Common myeloid progenitor, CD34-positive (primary cell): ENCODE measurements around the gene RBMS2.
"Not testable (repeated sequence)": the region's sequence is repeated elsewhere in the genome, so short reads cannot be mapped to it uniquely, and the experiment has no call there.

Experiments
- CTCF ChIA-PET: fragments of 350-600 bp; sonication (Branson Sonifier 250); formaldehyde crosslinking; loops from one replicate; lab custom pipeline; 2021; ENCODE audit warnings: antibody characterized with exemption; lab: Charles Lee
- POLR2A ChIA-PET: fragments of 350-600 bp; sonication (Branson Sonifier 250); formaldehyde crosslinking; loops from one replicate; lab custom pipeline; 2021; ENCODE audit warnings: antibody characterized with exemption; lab: Charles Lee
- DNase-seq, 3 donors: peaks; one replicate each; pipeline versions ENCODE4 v3.0.0 to v3.0.0-alpha.2; 2013
- H3K27ac ChIP-seq, 2 experiments: 1 replicate in 1 of 2; 2 replicates in 1 of 2; pipeline ENCODE4 v1.7.0; 2013; ENCODE audit warnings: inconsistent platforms in 2 of 2, low read length in 2 of 2, mild to moderate bottlenecking in 2 of 2, low read depth in 1 of 2, moderate library complexity in 1 of 2; ENCODE audit not compliant: severe bottlenecking in 2 of 2, insufficient read depth in 1 of 2, poor library complexity in 1 of 2
- H3K27me3 ChIP-seq, 5 experiments: replicated peaks in 2 of 5; 1 replicate in 3 of 5; 2 replicates in 2 of 5; pipeline versions ENCODE4 v1.6.1 to v1.7.0; 2013; ENCODE audit warnings: low read length in 4 of 5, mild to moderate bottlenecking in 2 of 5, moderate library complexity in 2 of 5, inconsistent platforms in 1 of 5; ENCODE audit not compliant: insufficient read depth in 5 of 5, control insufficient read depth in 4 of 5
- H3K36me3 ChIP-seq, 4 experiments: 1 replicate in 2 of 4; 2 replicates in 2 of 4; pipeline versions ENCODE4 v1.6.1 to v1.7.0; 2013; ENCODE audit warnings: low read length in 3 of 4, control low read depth in 1 of 4, mild to moderate bottlenecking in 1 of 4; ENCODE audit not compliant: control insufficient read depth in 4 of 4, insufficient read depth in 4 of 4
- H3K4me1 ChIP-seq, 4 experiments: 1 replicate in 3 of 4; 2 replicates in 1 of 4; pipeline versions ENCODE4 v1.6.1 to v1.7.1; 2013; ENCODE audit warnings: low read length in 3 of 4, mild to moderate bottlenecking in 3 of 4, control low read depth in 1 of 4, inconsistent platforms in 1 of 4, moderate library complexity in 1 of 4; ENCODE audit not compliant: control insufficient read depth in 4 of 4, insufficient read depth in 4 of 4; ENCODE audit errors: control extremely low read depth in 1 of 4
- H3K4me3 ChIP-seq, 7 experiments: 1 replicate in 4 of 7; 2 replicates in 3 of 7; pipeline versions ENCODE4 v1.5.1 to v1.7.0; 2013; ENCODE audit warnings: mild to moderate bottlenecking in 7 of 7, low read length in 6 of 7, moderate library complexity in 6 of 7, inconsistent platforms in 2 of 7, low read depth in 2 of 7, control low read depth in 1 of 7; ENCODE audit not compliant: insufficient read depth in 4 of 7, control insufficient read depth in 1 of 7; ENCODE audit errors: extremely low read depth in 1 of 7
- H3K9me3 ChIP-seq, 5 experiments: 1 replicate in 4 of 5; 2 replicates in 1 of 5; pipeline versions ENCODE4 v1.6.1 to v1.7.1; 2013; ENCODE audit warnings: low read length in 4 of 5, mild to moderate bottlenecking in 2 of 5, inconsistent platforms in 1 of 5, low read depth in 1 of 5, moderate library complexity in 1 of 5; ENCODE audit not compliant: control insufficient read depth in 4 of 5, insufficient read depth in 2 of 5; ENCODE audit errors: control extremely low read depth in 1 of 5
- WGBS: methylation state at CpG from one replicate; pipeline ENCODE4 v1.1.5; 2013; ENCODE audit not compliant: insufficient coverage; 5-methylcytosine and 5-hydroxymethylcytosine counted together

RBMS2 gene

DNA sequence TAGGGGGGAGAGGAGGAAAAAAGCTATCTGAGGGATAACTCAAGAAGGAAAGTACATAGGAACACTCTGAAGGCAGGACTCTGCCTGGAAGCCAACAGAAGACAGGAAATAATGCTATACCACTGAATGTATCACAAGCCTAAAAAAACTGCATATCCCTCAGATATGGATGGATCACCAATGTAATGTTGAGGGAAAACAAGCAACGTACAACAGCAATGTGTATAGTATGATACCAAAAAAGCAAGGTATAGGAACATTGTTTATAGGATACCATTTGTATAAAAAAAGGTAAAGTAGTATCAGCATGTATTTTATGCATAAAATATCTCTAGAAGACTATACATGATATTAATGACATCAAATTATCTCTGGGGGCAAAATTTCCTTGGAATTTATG lies 37.1 kb upstream of the RBMS2 start:
- Histone ChIP-seq H3K4me1 (peaks cover 0 to 26% (median 18%) of the 10 kb centered on the region in 4 experiments), H3K36me3 (no peaks in the 10 kb centered on the region), H3K9me3 (peaks cover 0 to 3% (median 0%) of the 10 kb centered on the region in 5 experiments), H3K4me3 (no peak overlapping the region), H3K27ac (no peak overlapping the region), H3K27me3 (peaks cover 3 to 27% (median 11%) of the 10 kb centered on the region in 5 experiments)
- no peak for DNase-seq
- ChIA-PET CTCF (interaction anchor here (1.4 to 2.0 kb wide), 2 partner anchors 11 to 181 kb away, joined by 4 to 5 read pairs; no protein-coding TSS in a partner anchor), POLR2A (interaction anchor here (0.6 kb wide), 1 partner anchor 151 kb away, joined by 4 read pairs; no protein-coding TSS in a partner anchor)
- WGBS = no CpG with 5 or more reads among the region's 1 CpG

DNA sequence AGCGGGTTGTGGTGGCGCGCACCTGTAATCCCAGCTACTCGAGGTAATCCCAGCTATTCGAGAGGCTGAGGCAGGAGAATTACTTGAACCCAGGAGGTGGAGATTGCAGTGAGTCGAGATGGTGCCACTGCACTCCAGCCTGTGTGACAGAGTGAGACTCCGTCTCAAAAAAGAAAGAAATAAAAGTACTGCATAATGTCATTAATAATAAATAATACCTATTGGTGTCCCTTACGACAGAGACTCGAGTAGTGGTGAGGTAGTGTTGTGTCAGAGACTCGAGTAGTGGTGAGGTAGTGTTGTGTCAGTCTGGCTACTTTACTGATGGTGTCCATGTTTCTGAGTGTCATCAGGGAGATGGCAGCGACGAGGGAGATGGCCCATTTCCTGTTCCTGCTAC lies 34.9 kb upstream of the RBMS2 start:
- H3K27me3 ChIP-seq = peaks cover 9 to 43% (median 16%) of the 10 kb centered on the region in 5 experiments
- 84% methylated on average over 6 of the region's 12 CpGs for WGBS
- peaks cover 0 to 16% (median 15%) of the 10 kb centered on the region in 4 experiments for H3K4me1 ChIP-seq
- peaks cover 0 to 3% (median 0%) of the 10 kb centered on the region in 5 experiments for H3K9me3 ChIP-seq
- H3K4me3 ChIP-seq = no peak overlapping the region
- ChIA-PET POLR2A (no interaction called here), CTCF (no interaction called here)
- no peaks in the 10 kb centered on the region for H3K36me3 ChIP-seq
- DNase-seq = no peak
- H3K27ac ChIP-seq = no peak overlapping the region

DNA sequence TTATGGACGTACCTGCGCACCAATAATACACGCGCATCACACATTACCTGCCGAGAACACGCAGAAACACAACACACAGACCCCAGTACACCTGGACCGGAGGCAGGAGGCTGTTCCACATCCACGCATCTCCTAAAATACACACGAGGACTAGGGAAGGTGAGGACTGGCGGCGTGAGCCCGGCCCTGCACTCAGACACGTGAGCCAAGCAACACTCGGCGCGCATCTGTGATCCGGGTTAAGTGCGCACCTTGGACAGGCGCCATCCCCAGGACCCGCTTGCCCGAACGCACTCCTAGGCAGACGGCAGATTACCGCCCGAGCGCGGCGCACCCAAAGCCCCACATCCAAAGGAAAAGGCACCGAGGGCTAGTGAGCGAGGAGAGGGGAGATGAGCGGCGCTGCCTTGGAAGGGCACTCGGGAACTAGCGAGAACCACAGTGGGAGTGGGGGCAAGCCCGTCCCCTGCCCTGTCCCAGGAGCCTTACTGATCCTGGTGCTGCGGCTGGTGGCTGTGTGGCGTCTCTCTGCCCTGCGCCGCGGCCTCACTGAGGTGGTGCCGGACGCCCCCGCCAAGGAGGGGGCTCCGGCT lies 34.1 kb upstream of the RBMS2 start:
- H3K27me3 ChIP-seq = peaks cover 9 to 43% (median 16%) of the 10 kb centered on the region in 5 experiments
- H3K4me1 ChIP-seq = peaks cover 0 to 16% (median 15%) of the 10 kb centered on the region in 4 experiments
- no peaks in the 10 kb centered on the region for H3K36me3 ChIP-seq
- DNase-seq = peak in 2 of 3 donors; percentile 57 to 65
- ChIA-PET CTCF (interaction anchor here (0.6 kb wide), 1 partner anchor 502 kb away, joined by 3 read pairs; no protein-coding TSS in a partner anchor), POLR2A (interaction anchor here (1.3 kb wide), 1 partner anchor 14 kb away, joined by 8 read pairs; no protein-coding TSS in a partner anchor)
- peak overlapping the region; percentile 23 to 73 (median 57) for H3K4me3 ChIP-seq
- WGBS = 11% methylated on average over 40 of the region's 44 CpGs
- peaks cover 0 to 3% (median 0%) of the 10 kb centered on the region in 5 experiments for H3K9me3 ChIP-seq
- H3K27ac ChIP-seq = no peak overlapping the region

DNA sequence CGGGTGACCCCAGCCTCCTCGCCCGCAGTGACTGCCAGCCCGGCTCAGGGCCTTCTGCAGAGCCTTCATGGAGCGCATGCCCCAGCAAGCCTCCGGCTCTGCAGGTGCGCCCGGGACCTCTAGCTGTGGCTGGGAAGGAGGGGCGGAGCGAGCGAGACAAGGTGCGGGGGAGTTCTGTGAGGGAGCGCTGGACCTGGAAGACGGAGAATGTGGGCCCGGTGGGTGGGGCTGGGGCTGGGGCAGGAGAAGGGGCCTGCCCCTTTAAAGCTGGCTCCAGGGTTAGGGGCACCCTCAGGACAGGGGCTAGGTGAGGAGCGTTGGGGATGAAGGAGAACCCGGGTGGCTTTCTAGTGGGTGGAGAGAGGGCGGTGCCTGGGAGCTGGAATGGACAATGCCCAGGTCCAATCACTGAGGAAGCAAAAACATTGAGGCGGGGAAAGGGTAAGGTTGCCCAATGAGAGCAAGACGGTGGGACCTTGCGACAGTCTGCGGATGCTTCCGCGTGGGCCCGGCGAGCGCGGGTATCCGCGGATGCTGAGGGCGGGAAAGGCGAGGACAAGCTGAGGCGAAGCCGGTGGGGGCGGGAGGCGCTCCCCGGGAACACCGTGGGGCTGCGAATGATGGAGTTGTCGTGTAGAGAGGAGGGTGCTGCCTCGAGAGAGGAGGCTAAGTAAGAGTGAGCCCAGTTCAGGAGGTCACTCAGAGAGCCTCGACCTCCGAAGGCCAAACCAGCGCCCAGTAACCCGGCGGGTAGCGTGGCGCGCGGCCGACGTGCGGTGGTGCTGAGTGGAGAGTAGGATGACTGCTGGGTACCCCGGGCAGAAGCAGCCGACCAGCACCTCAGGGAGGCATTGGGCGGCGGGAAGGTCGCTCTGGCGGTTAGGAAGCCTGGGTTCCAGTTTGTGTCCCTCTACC lies 33.3 kb upstream of the RBMS2 start, which contains the start of gene GLS2:
Gene GLS2 (minus strand): TSS at position 121 of the 915 bp plus-strand sequence. CDS start 43 bp downstream, at position 78.
- ChIA-PET CTCF (interaction anchor here (0.6 to 1.5 kb wide), 4 partner anchors 19 to 501 kb away, joined by 3 read pairs; no protein-coding TSS in a partner anchor), POLR2A (interaction anchor here (1.3 kb wide), 1 partner anchor 14 kb away, joined by 8 read pairs; no protein-coding TSS in a partner anchor)
- H3K9me3 ChIP-seq = peaks cover 0 to 3% (median 0%) of the 10 kb centered on the region in 5 experiments
- peaks cover 0 to 16% (median 15%) of the 10 kb centered on the region in 4 experiments for H3K4me1 ChIP-seq
- peak within 1 kb of the TSS; percentile 23 to 73 (median 57) for H3K4me3 ChIP-seq
- H3K27ac ChIP-seq = no peak within 1 kb of the TSS
- WGBS = 19% methylated on average over 55 of the region's 59 CpGs
- DNase-seq = peak; percentile 67 to 85 (median 84)
- H3K36me3 ChIP-seq = no peaks in the 10 kb centered on the region
- H3K27me3 ChIP-seq = peaks cover 9 to 43% (median 16%) of the 10 kb centered on the region in 5 experiments

DNA sequence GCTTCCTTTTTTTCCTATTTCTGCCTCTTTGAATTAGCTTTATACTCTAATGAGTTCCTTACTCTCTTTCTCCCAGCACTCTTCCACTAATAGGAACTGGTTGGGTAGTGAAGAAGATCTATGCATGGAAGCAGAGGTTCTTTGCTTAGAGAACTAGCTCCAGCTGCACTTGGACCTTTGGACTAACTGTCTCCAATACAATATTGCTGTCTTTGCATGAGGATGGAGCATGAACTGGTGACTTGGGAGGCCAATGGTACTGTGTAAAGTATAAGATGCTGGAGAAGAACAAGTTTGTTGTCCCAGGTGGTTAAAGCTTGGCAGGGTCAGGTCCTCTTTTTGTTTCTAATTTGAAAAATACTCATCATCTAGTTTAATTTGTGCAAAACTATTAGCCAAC lies 31.3 kb upstream of the RBMS2 start:
- no peak for DNase-seq
- H3K27me3 ChIP-seq = peaks cover 9 to 43% (median 16%) of the 10 kb centered on the region in 5 experiments
- H3K4me1 ChIP-seq = peaks cover 0 to 16% (median 15%) of the 10 kb centered on the region in 4 experiments
- no peak overlapping the region for H3K27ac ChIP-seq
- no peak overlapping the region for H3K4me3 ChIP-seq
- H3K9me3 ChIP-seq = peaks cover 0 to 3% (median 0%) of the 10 kb centered on the region in 5 experiments
- ChIA-PET CTCF (interaction anchor here (0.8 to 3.3 kb wide), 5 partner anchors 10 to 104 kb away, joined by 3 to 10 read pairs (median 8); no protein-coding TSS in a partner anchor), POLR2A (no interaction called here)
- H3K36me3 ChIP-seq = no peaks in the 10 kb centered on the region

DNA sequence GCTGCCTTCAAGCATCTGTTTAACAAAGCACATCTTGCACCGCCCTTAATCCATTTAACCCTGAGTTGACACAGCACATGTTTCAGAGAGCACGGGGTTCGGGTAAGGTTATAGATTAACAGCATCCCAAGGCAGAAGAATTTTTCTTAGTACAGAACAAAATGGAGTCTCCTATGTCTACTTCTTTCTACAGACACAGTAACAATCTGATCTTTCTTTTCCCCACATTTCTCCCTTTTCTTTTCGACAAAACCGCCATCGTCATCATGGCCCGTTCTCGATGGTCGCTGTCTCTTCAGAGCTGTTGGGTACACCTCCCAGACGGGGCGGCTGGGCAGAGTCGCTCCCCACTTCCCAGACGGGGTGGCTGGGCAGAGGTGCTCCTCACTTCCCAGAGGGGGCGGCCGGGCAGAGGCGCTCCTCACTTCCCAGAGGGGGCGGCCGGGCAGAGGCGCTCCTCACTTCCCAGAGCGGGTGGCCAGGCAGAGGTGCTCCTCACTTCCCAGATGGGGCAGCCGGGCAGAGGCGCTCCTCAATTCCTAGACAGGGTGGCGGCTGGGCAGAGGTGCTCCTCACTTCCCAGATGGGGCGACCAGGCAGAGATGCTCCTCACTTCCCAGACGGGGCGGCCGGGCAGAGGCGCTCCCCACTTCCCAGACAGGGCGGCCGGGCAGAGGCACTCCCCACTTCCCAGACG lies 28.1 kb upstream of the RBMS2 start:
- CTCF ChIA-PET = interaction anchor here (0.6 to 2.4 kb wide), 3 partner anchors 14 to 18 kb away, joined by 3 to 9 read pairs (median 3); no protein-coding TSS in a partner anchor
- H3K4me1 ChIP-seq, DNase-seq, H3K4me3 ChIP-seq, H3K36me3 ChIP-seq, POLR2A ChIA-PET, H3K9me3 ChIP-seq, H3K27ac ChIP-seq: not testable (repeated sequence)
- peaks cover 2 to 27% (median 11%) of the 10 kb centered on the region in 5 experiments for H3K27me3 ChIP-seq
- 99% methylated on average over 23 of the region's 31 CpGs for WGBS
